ENCODE data around the gene CEP128.

DNA sequence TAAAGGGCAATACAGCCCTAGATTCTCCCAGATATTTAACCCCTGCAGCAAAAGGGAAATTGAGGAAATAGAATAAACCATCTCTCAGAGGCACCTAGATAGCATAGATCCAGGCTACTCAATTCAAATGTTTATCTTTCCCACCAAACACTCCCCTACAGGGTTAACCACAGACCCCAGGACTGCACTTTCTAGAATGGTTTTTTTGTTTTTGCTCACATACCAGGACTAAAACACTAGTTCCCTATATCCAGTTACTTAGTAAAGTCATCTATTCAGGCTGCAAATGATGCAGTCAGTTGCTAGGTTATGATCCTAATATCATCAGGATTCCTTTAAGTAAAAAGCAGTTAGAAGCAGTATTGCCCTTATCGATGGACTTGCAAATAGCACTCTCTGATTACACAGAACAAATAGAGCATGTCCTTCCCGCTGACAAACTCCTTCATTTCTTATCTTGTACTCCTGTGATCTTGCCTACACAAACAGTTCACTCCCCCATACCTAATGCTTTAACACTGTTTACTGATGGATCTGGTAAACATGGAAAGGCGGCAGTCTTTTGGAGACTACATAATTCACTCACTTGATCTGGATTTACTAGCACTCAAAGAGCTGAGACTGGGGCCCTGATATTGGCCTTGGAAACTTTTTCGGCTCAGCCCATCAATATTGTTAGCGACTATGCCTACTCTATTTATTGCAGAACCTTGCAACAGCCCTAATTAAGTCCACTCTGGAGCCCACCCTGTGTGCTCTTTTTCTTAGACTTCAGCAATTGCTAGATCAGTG lies 473.0 kb downstream of the CEP128 start:
- TF ChIP-seq CTCF (tag by site-specific recombination; IDR thresholded peaks at IDR 0.05) (no peak), ZFP37 (tag by site-specific recombination; IDR thresholded peaks at IDR 0.05) (no peak), BCL11A (tag by site-specific recombination; IDR thresholded peaks at IDR 0.05; ENCODE audit: low read depth) (no peak), MZF1 (tag by site-specific recombination; IDR thresholded peaks at IDR 0.05; ENCODE audit: borderline replicate concordance) (no peak), ZSCAN16 (tag by site-specific recombination; IDR thresholded peaks at IDR 0.05) (no peak), KLF8 (tag by site-specific recombination; IDR thresholded peaks at IDR 0.05) (no peak), ZNF24 (tag by site-specific recombination; IDR thresholded peaks at IDR 0.05) (no peak), HOXA7 (CRISPR knock-in tag; IDR thresholded peaks at IDR 0.05; ENCODE audit: borderline replicate concordance) (no peak), ZBTB8A (tag by site-specific recombination; IDR thresholded peaks at IDR 0.05) (no peak), ZNF133 (tag by site-specific recombination; IDR thresholded peaks at IDR 0.05) (no peak), ZNF140 (tag by site-specific recombination; IDR thresholded peaks at IDR 0.05) (no peak), ATF2 (tag by site-specific recombination; IDR thresholded peaks at IDR 0.05; ENCODE audit: low read depth) (no peak)
- TF ChIP-seq, protein P1, sequence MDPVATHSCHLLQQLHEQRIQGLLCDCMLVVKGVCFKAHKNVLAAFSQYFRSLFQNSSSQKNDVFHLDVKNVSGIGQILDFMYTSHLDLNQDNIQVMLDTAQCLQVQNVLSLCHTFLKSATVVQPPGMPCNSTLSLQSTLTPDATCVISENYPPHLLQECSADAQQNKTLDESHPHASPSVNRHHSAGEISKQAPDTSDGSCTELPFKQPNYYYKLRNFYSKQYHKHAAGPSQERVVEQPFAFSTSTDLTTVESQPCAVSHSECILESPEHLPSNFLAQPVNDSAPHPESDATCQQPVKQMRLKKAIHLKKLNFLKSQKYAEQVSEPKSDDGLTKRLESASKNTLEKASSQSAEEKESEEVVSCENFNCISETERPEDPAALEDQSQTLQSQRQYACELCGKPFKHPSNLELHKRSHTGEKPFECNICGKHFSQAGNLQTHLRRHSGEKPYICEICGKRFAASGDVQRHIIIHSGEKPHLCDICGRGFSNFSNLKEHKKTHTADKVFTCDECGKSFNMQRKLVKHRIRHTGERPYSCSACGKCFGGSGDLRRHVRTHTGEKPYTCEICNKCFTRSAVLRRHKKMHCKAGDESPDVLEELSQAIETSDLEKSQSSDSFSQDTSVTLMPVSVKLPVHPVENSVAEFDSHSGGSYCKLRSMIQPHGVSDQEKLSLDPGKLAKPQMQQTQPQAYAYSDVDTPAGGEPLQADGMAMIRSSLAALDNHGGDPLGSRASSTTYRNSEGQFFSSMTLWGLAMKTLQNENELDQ (tag by site-specific recombination; IDR thresholded peaks at IDR 0.05; ENCODE audit: low read depth), result no peak

All from HEK293 (cell line).